IPS-20b (cell line): ENCODE measurements around the gene GRM2.

ENCODE experiments used
- H3K27ac ChIP-seq: one replicate; pipeline ENCODE4 v1.5.1; 2013; ENCODE audit warnings: low read length
- H3K27me3 ChIP-seq: 2 replicates; pipeline ENCODE4 v1.6.1; 2013; ENCODE audit warnings: mild to moderate bottlenecking, low read length, inconsistent platforms; ENCODE audit not compliant: insufficient read depth
- H3K36me3 ChIP-seq: 2 replicates; pipeline ENCODE4 v1.6.1; 2013; ENCODE audit warnings: low read depth, mild to moderate bottlenecking, inconsistent platforms, low read length, moderate library complexity; ENCODE audit not compliant: insufficient read depth
- H3K4me1 ChIP-seq: 2 replicates; pipeline ENCODE4 v1.6.1; 2013; ENCODE audit warnings: mild to moderate bottlenecking, control low read depth, inconsistent platforms, low read length, moderate library complexity; ENCODE audit not compliant: insufficient read depth
- H3K4me3 ChIP-seq: 2 replicates; pipeline ENCODE4 v1.5.1; 2013; ENCODE audit warnings: mild to moderate bottlenecking, low read length, inconsistent platforms
- H3K9ac ChIP-seq: 2 replicates; pipeline ENCODE4 v1.6.1; 2013; ENCODE audit warnings: low read depth, mild to moderate bottlenecking, inconsistent platforms, low read length, moderate library complexity
- H3K9me3 ChIP-seq: 2 replicates; pipeline ENCODE4 v1.6.1; 2013; ENCODE audit warnings: mild to moderate bottlenecking, low read depth, low read length, inconsistent platforms; ENCODE audit not compliant: insufficient read depth

The GRM2 gene

DNA sequence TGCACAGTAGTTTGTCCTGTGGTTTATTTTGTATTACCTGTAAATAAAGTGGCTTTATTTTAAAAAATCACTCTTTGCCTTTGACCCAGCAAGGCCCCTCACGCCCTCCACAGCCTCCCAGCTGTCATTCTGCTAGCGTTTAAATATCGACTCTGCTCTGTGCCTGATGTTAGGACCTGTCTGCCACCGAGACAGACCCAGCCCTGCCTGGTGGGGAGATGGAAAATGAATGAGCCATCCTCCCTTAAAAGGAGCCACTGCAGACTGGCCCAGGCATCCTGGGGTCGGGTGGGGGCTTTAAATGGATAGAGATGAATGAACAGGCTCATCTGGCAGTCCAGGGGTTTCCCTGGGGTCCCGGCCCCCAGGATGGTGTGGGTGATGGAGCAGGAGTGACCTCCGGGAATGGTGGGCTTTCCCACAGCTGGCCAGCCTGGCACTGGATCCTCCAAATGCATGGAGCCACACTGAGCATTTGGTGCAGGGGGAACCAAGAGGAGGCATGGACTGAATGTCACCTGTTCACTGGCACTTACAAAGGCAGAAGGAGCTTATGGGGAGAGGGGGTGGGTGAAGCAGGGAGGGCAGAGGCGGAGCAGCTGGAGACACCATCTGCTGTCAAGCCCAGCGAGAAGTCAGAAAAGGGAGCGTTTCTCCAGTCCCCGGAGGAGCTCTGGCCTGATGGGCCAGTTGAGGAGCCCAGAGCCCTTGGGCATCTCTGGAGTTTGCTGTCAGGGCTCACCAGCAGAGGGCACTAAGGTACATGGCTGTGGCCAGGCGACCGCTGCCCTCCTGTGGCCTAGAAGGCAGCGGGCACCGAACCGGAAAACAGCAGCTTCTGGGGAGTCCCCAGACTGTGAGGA lies 11.9 kb downstream of the GRM2 start:
- Histone ChIP-seq H3K27me3 (no peaks in the 10 kb centered on the region), H3K4me1 (peaks cover 2% of the 10 kb centered on the region; the same call in 1 of the 2 replicates), H3K9ac (no peak overlapping the region), H3K4me3 (no peak overlapping the region), H3K27ac (no peak overlapping the region), H3K9me3 (no peaks in the 10 kb centered on the region), H3K36me3 (no peaks in the 10 kb centered on the region)

DNA sequence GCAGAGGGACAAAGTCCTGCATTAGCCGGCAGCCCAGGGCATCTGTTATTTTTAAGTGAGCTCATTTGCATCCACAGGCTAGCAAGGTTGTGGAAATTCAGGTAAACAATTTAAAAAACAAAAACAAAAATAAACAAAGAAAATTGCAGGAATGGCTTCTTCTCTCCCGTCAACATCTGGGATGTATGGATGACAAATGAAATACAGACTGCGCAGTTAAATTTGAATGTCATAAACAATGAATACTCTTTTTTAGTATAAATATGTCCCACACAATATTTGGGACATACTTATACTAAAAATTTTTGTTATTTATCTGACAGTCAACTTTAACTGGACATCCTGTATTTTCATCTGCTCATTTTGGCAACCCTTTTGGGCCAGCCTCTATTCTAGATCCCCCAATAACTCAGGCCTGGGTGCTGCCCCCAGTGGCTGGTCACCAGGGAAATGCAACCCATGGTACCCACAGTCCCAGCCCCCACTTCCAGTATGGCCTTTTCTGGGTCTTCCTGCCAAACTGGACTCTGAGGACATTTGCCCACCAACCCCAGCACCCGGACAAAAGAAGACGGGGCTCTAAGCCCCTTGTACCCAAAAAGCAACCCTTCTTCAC lies 12.7 kb downstream of the GRM2 start:
- Histone ChIP-seq H3K27ac (no peak overlapping the region), H3K9ac (no peak overlapping the region), H3K4me3 (no peak overlapping the region), H3K27me3 (no peaks in the 10 kb centered on the region), H3K4me1 (peaks cover 2% of the 10 kb centered on the region; the same call in 1 of the 2 replicates), H3K9me3 (no peaks in the 10 kb centered on the region), H3K36me3 (no peaks in the 10 kb centered on the region)

DNA sequence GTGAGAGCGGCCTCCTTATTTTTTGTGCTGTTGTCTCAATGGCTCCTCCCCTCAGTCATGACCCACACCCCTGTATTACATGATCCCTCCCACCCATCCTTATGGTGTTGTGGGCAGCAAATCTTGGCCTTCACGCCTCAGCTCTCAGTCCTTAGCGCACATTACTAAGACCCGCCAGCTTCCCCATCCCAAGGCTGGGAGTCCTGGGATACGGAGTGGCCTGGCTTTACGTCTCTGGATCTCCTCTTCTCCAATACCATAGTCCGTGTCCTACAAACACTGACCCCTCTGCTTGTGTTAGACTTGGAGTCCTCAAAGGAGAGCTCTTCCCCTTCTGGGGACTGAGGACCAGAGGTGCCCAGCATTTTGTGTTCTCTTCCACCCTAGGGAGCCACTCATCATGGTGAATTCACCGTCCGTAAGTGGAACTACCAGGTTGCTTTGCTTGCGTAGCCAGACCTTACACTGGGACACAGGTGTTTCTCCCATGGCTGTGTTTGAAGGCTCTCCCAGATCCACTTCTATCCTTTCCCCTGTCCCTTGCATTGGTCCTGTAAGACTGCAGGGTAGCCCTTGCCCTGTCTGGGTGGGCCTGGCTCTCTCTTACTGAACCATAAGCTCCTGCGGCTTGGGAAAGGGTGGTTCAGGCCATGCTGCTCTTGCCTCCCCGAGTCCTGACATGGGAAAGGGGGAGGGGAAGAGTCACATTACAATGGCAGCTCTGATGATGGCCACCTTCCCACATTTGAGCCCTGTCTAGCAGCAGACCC lies 13.6 kb downstream of the GRM2 start:
- H3K4me1 ChIP-seq, result peaks cover 2% of the 10 kb centered on the region; the same call in 1 of the 2 replicates
- H3K27ac ChIP-seq, result no peak overlapping the region
- H3K36me3 ChIP-seq, result no peaks in the 10 kb centered on the region
- no peak overlapping the region for H3K4me3 ChIP-seq
- no peaks in the 10 kb centered on the region for H3K9me3 ChIP-seq
- H3K27me3 ChIP-seq, result no peaks in the 10 kb centered on the region
- no peak overlapping the region for H3K9ac ChIP-seq

DNA sequence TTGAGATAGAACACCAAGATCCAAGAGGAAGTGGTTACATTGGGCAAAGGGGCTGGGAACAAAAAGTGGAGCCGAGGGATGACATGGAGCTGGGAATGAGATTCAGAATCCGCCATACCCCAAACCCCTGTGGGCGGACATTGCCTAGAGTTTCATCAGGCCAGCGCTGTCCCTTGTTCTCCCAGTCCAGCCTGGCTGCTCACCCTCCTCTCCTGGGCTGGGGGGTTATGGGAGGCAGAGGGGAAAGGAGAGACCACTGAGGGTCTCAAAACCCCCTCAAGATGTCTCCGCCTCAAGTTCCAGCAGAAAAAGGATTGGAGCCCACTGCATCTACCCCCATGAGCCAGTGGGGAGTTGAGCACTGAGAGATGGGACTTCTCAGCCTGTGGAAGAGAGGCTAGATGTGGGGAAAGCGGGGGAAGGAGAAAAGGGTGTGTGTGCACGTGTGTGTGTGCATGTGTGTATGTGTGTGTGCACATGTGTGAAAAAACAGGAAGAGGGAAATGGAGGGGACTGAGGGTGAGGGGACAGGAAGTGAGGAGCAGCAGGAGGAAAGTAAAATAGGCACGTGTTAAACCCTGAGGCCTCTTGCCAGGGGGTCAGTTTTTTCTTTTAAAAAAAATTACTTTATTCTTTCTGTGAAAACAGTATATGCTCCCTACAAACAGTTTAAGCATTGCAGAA lies 14.3 kb downstream of the GRM2 start:
- Histone ChIP-seq H3K27me3 (no peaks in the 10 kb centered on the region), H3K9me3 (no peaks in the 10 kb centered on the region), H3K4me3 (no peak overlapping the region), H3K9ac (no peak overlapping the region), H3K27ac (no peak overlapping the region), H3K36me3 (no peaks in the 10 kb centered on the region), H3K4me1 (peaks cover 2% of the 10 kb centered on the region; the same call in 1 of the 2 replicates)

DNA sequence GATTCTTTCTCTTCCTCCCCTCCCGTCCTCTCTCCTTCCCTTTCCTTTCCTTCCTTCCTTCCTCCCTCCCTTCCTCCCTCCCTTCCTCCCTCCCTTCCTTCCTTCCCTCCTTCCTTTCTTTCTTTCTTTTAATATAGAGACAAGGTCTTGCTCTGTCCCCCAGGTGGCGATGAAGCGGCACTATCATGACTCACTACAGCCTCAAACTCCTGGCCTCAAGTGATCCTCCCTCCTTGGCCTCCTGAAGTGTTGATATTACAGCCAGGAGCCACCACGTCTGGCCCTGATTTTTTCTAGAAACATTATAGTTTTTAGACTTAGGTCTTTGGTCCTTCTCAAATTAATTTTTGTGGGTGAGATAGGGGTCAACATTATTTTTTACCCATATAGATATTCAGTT lies 15.5 kb downstream of the GRM2 start:
- H3K36me3 ChIP-seq, result no peaks in the 10 kb centered on the region
- no peak overlapping the region for H3K9ac ChIP-seq
- H3K4me1 ChIP-seq, result peaks cover 2% of the 10 kb centered on the region; the same call in 1 of the 2 replicates
- no peaks in the 10 kb centered on the region for H3K9me3 ChIP-seq
- H3K4me3 ChIP-seq, result no peak overlapping the region
- H3K27me3 ChIP-seq, result no peaks in the 10 kb centered on the region
- H3K27ac ChIP-seq, result no peak overlapping the region

DNA sequence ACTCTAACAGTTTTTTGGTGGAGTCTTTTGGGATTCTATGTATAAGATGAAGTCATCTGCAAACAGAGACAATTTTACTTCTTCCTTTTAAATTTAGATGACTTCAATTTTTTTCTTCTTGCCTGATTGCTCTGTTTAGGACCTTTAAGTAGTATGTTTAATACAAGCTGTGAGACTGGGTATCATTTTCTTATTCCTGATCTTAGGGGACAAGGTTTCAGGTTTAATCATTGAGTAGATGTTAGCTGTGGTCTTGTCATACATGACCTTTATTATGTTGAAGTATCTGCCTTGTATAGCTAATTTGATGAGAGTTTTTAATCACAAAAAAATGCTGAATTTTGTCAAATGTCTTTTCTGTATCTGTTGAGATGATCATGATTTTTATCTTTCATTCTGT lies 20.6 kb downstream of the GRM2 start:
- Histone ChIP-seq H3K4me3 (no peak overlapping the region), H3K9me3 (no peaks in the 10 kb centered on the region), H3K9ac (no peak overlapping the region), H3K36me3 (no peaks in the 10 kb centered on the region), H3K4me1 (no peaks in the 10 kb centered on the region), H3K27me3 (no peaks in the 10 kb centered on the region), H3K27ac (no peak overlapping the region)

DNA sequence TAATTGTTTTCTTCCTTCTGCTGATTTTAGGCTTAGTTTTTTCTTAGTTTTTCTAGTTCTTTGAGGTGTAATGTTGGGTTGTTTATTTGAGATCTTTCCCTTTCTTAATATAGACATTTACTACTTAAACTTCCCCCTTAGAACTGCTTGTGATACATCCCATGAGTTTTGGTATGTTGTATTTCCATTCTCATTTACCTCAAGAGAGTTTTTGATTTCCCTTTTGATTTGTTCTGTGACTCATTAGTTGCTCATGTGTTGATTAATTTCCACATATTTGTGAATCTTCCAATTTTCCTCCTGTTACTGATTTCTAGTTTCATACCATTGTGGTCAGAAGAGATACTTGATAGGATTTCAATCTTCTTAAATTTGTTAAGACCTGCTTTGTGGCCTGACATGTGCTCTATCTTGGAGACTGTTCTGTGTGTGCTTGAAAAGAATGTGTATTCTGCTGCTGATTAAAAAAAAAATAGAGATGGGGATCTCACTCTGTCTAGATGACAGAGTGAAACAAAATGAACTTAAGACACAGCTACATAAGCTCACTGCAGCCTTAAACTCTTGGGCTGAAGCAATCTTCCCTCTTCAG lies 22.3 kb downstream of the GRM2 start:
- H3K36me3 ChIP-seq, result no peaks in the 10 kb centered on the region
- no peaks in the 10 kb centered on the region for H3K9me3 ChIP-seq
- no peak overlapping the region for H3K27ac ChIP-seq
- H3K4me3 ChIP-seq, result no peak overlapping the region
- no peak overlapping the region for H3K9ac ChIP-seq
- peaks cover under 1% of the 10 kb centered on the region; the same call in 1 of the 2 replicates for H3K4me1 ChIP-seq
- H3K27me3 ChIP-seq, result no peaks in the 10 kb centered on the region

DNA sequence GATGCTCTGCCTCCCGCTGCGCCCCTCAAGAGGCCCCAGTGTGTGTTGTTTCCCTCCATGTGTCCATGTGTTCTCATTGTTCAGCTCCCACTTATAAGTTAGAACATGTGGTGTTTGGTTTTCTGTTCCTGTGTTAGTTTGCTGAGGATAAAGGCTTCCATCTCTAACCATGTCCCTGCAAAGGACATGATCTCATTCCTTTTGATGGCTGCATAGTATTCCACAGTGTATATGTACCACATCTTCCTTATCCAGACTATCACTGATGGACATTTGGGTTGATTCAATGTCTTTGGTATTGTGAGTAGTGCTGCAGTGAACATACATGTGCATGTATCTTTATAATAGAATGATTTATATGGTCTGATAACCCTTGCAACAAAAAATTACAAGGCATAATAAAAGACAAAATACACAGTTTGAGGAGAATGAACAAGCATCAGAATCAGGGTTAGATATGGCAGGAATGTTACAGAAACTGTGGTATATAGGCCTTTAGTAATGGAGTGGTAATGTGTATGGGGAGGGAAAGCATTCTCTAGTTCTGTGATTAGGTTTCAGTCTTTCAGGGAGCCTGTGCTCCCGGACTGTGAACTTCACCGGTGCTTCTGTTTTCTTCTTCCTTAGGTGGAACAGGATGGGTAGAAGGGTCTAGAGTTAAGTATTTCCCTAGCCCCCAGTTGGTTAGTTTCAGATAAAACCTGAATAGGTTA lies 27.1 kb downstream of the GRM2 start:
- H3K36me3 ChIP-seq, result no peaks in the 10 kb centered on the region
- H3K27me3 ChIP-seq, result no peaks in the 10 kb centered on the region
- peak overlapping the region; percentile 60; the same call in 1 of the 2 replicates for H3K9ac ChIP-seq
- H3K9me3 ChIP-seq, result no peaks in the 10 kb centered on the region
- H3K4me3 ChIP-seq, result peak overlapping the region; percentile 30; the same call in 1 of the 2 replicates
- H3K4me1 ChIP-seq, result peaks cover 8% of the 10 kb centered on the region; the same call in 1 of the 2 replicates
- no peak overlapping the region for H3K27ac ChIP-seq

DNA sequence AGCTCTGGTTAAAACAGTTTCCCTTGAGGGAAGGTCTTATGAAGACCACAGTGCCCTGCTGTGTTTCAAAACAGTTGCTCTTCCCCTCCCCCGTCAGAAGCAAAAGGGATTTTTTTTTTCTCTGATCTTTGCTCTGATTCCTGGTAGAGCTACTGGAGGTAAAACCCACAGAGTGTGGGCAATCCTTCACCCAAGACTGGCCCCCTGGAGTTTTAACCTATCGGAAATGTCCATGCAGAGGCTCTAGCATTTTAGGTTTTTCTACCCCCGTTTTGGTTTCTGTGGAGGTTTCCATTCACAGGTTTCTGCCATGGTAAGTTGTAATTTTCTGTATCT lies 27.7 kb downstream of the GRM2 start:
- Histone ChIP-seq H3K4me1 (peaks cover 10% of the 10 kb centered on the region; the same call in 1 of the 2 replicates), H3K27me3 (no peaks in the 10 kb centered on the region), H3K36me3 (no peaks in the 10 kb centered on the region), H3K9ac (peak overlapping the region; percentile 60), H3K4me3 (peak overlapping the region; percentile 30; the same call in 1 of the 2 replicates), H3K27ac (no peak overlapping the region), H3K9me3 (no peaks in the 10 kb centered on the region)

DNA sequence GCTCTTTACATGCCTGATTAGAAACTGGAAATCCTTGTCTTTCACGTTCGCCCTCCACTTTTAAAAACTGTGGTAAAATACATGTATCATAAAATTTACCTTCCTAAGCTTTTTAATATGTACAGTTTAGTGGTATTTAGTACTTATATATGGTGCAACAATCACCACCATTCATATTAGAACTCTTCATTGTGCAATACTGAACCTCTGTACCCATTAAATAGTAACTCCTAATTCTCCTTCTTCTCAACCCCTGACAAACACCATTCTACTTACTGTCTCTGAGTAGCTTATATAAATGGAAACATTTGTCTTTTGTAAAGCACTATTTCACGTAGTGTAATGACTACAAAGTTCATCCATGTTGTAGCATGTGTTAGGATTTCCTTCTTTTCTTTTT lies 28.2 kb downstream of the GRM2 start:
- H3K27ac ChIP-seq, result no peak overlapping the region
- H3K9me3 ChIP-seq, result no peaks in the 10 kb centered on the region
- H3K27me3 ChIP-seq, result no peaks in the 10 kb centered on the region
- peaks cover 10% of the 10 kb centered on the region; the same call in 1 of the 2 replicates for H3K4me1 ChIP-seq
- no peaks in the 10 kb centered on the region for H3K36me3 ChIP-seq
- peak overlapping the region; percentile 30; the same call in 1 of the 2 replicates for H3K4me3 ChIP-seq
- H3K9ac ChIP-seq, result peak overlapping the region; percentile 60
